Central memory CD8-positive, alpha-beta T cell (primary cell): Measurements from ENCODE around the gene CD68.
A peak's percentile ranks its signal among the peaks of the same experiment; 100 is the strongest.
"Not testable (repeated sequence)": the region's sequence is repeated elsewhere in the genome, so short reads cannot be mapped to it uniquely, and the experiment has no call there.

Experiments used
- ATAC-seq: fragments of 150-1000 bp; cut with Tn5 transposase; replicated peaks from 2 replicates; pipeline ENCODE4 v1.10.0; 2022; ENCODE audit warnings: mild to moderate bottlenecking, moderate FRiP score, moderate number of reproducible peaks; ENCODE audit not compliant: poor library complexity, severe bottlenecking; ENCODE audit errors: extremely low read depth
- DNase-seq, 2 donors: peaks; one replicate each; pipeline ENCODE4 v3.0.0; 2021; ENCODE audit warnings: low spot score in 2 of 2
- H3K27ac Mint-ChIP-seq: one replicate; pipeline ENCODE4 v1.8.0; 2022; ENCODE audit warnings: low read depth, mild to moderate bottlenecking, moderate library complexity, mixed read lengths
- H3K27me3 Mint-ChIP-seq: one replicate; pipeline ENCODE4 v1.8.0; 2022; ENCODE audit warnings: mixed read lengths
- H3K36me3 Mint-ChIP-seq: one replicate; pipeline ENCODE4 v1.8.0; 2022; ENCODE audit warnings: mild to moderate bottlenecking, moderate library complexity, mixed read lengths; ENCODE audit not compliant: insufficient read depth
- H3K4me1 Mint-ChIP-seq: one replicate; pipeline ENCODE4 v1.8.0; 2022; ENCODE audit warnings: mixed read lengths
- H3K4me3 Mint-ChIP-seq: one replicate; pipeline ENCODE4 v1.8.0; 2022; ENCODE audit warnings: mild to moderate bottlenecking, moderate library complexity, mixed read lengths
- H3K9me3 Mint-ChIP-seq: one replicate; pipeline ENCODE4 v1.8.0; 2022; ENCODE audit warnings: mixed read lengths

Gene CD68

GRCh38 chr17:7589891-7590691 is 10.7 kb downstream of the CD68 start, which contains the start of gene SOX15:
Gene SOX15, minus strand, starts transcription at chr17:7590094. Its CDS starts 418 bp downstream, at chr17:7589676.
- no peak within 1 kb of the TSS for H3K4me3 Mint-ChIP-seq
- peak within 1 kb of the TSS; percentile 81 for H3K27ac Mint-ChIP-seq
- ATAC-seq: no peak
- no peak for DNase-seq
- H3K4me1 Mint-ChIP-seq: peaks cover 8% of the 10 kb centered on the region
- no peaks in the 10 kb centered on the region for H3K9me3 Mint-ChIP-seq
- H3K36me3 Mint-ChIP-seq: peaks cover 31% of the 10 kb centered on the region
- no peaks in the 10 kb centered on the region for H3K27me3 Mint-ChIP-seq

GRCh38 chr17:7590743-7591142 is 11.3 kb downstream of the CD68 start:
- Mint-ChIP-seq H3K4me1 (peaks cover 7% of the 10 kb centered on the region), H3K4me3 (no peak overlapping the region), H3K27me3 (no peaks in the 10 kb centered on the region), H3K9me3 (no peaks in the 10 kb centered on the region), H3K27ac (peak overlapping the region; percentile 81), H3K36me3 (peaks cover 37% of the 10 kb centered on the region)
- ATAC-seq (no peak), DNase-seq (no peak)

- Mint-ChIP-seq H3K4me1 (peaks cover 7% of the 10 kb centered on the region), H3K4me3 (no peak overlapping the region), H3K27me3 (no peaks in the 10 kb centered on the region), H3K9me3 (no peaks in the 10 kb centered on the region), H3K27ac (no peak overlapping the region), H3K36me3 (peaks cover 43% of the 10 kb centered on the region)
- DNase-seq (no peak), ATAC-seq (no peak)
These were observed 12.2 kb downstream of the CD68 start for GRCh38 chr17:7591596-7591995.

- H3K36me3 Mint-ChIP-seq: peaks cover 47% of the 10 kb centered on the region
- no peaks in the 10 kb centered on the region for H3K9me3 Mint-ChIP-seq
- H3K4me3 Mint-ChIP-seq: no peak overlapping the region
- no peaks in the 10 kb centered on the region for H3K27me3 Mint-ChIP-seq
- ATAC-seq: no peak
- peaks cover 1% of the 10 kb centered on the region for H3K4me1 Mint-ChIP-seq
- DNase-seq: no peak
- H3K27ac Mint-ChIP-seq: no peak overlapping the region
These were observed 13.1 kb downstream of the CD68 start for GRCh38 chr17:7592422-7593021.

GRCh38 chr17:7593296-7593695 is 13.9 kb downstream of the CD68 start:
- Mint-ChIP-seq H3K4me1 (no peaks in the 10 kb centered on the region), H3K9me3 (no peaks in the 10 kb centered on the region), H3K4me3 (no peak overlapping the region), H3K36me3 (peaks cover 49% of the 10 kb centered on the region), H3K27me3 (no peaks in the 10 kb centered on the region), H3K27ac (no peak overlapping the region)
- ATAC-seq: no peak
- no peak for DNase-seq

- H3K4me1 Mint-ChIP-seq, H3K27me3 Mint-ChIP-seq, H3K9me3 Mint-ChIP-seq, H3K4me3 Mint-ChIP-seq, DNase-seq, ATAC-seq, H3K27ac Mint-ChIP-seq: not testable (repeated sequence)
- peaks cover 83% of the 10 kb centered on the region for H3K36me3 Mint-ChIP-seq
These were observed 18.1 kb downstream of the CD68 start for GRCh38 chr17:7597561-7597960.

- H3K4me3 Mint-ChIP-seq: no peak overlapping the region
- H3K9me3 Mint-ChIP-seq: no peaks in the 10 kb centered on the region
- peaks cover 38% of the 10 kb centered on the region for H3K36me3 Mint-ChIP-seq
- no peak for ATAC-seq
- no peak overlapping the region for H3K27ac Mint-ChIP-seq
- no peaks in the 10 kb centered on the region for H3K27me3 Mint-ChIP-seq
- DNase-seq: no peak
- peaks cover 28% of the 10 kb centered on the region for H3K4me1 Mint-ChIP-seq
These were observed 26.8 kb downstream of the CD68 start for GRCh38 chr17:7606280-7606679.

GRCh38 chr17:7610641-7611040 is 31.2 kb downstream of the CD68 start:
- no peak for ATAC-seq
- H3K27ac Mint-ChIP-seq: no peak overlapping the region
- no peak overlapping the region for H3K4me3 Mint-ChIP-seq
- DNase-seq: no peak
- peaks cover 15% of the 10 kb centered on the region for H3K36me3 Mint-ChIP-seq
- H3K9me3 Mint-ChIP-seq: no peaks in the 10 kb centered on the region
- peaks cover 56% of the 10 kb centered on the region for H3K4me1 Mint-ChIP-seq
- H3K27me3 Mint-ChIP-seq: no peaks in the 10 kb centered on the region

- Mint-ChIP-seq H3K36me3 (peaks cover 12% of the 10 kb centered on the region), H3K9me3 (no peaks in the 10 kb centered on the region), H3K4me3 (peak overlapping the region; percentile 89), H3K27me3 (no peaks in the 10 kb centered on the region), H3K27ac (peak overlapping the region; percentile 78), H3K4me1 (peaks cover 46% of the 10 kb centered on the region)
- ATAC-seq (no peak), DNase-seq (no peak)
These were observed 32.3 kb downstream of the CD68 start for GRCh38 chr17:7611635-7612293.

- no peak for ATAC-seq
- no peaks in the 10 kb centered on the region for H3K9me3 Mint-ChIP-seq
- peak overlapping the region; percentile 78 for H3K27ac Mint-ChIP-seq
These were observed 32.8 kb downstream of the CD68 start for GRCh38 chr17:7612294-7612640.

GRCh38 chr17:7613769-7614424 is 34.5 kb downstream of the CD68 start:
- Mint-ChIP-seq H3K27ac (peak overlapping the region; percentile 78), H3K4me3 (peak overlapping the region; percentile 89), H3K9me3 (no peaks in the 10 kb centered on the region), H3K27me3 (no peaks in the 10 kb centered on the region), H3K4me1 (peaks cover 46% of the 10 kb centered on the region), H3K36me3 (peaks cover 10% of the 10 kb centered on the region)
- no peak for ATAC-seq
- no peak for DNase-seq

More at GRCh38 chr17:7612294-7612640, 32.8 kb downstream of the CD68 start:
- peaks cover 11% of the 10 kb centered on the region for H3K36me3 Mint-ChIP-seq
- H3K4me1 Mint-ChIP-seq: peaks cover 46% of the 10 kb centered on the region
- H3K4me3 Mint-ChIP-seq: peak overlapping the region; percentile 89
- no peaks in the 10 kb centered on the region for H3K27me3 Mint-ChIP-seq
- DNase-seq: no peak

GRCh38 chr17:7614425-7615264 is 35.2 kb downstream of the CD68 start, which contains the start of gene FXR2:
Gene FXR2, minus strand, starts transcription at chr17:7614897. Its CDS starts 365 bp downstream, at chr17:7614532.
- DNase-seq (peak; percentile 91 to 98), ATAC-seq (peak; percentile 93)
- Mint-ChIP-seq H3K27ac (peak within 1 kb of the TSS; percentile 87), H3K4me3 (peak within 1 kb of the TSS; percentile 89), H3K9me3 (no peaks in the 10 kb centered on the region), H3K36me3 (peaks cover 10% of the 10 kb centered on the region), H3K4me1 (peaks cover 41% of the 10 kb centered on the region), H3K27me3 (no peaks in the 10 kb centered on the region)
